Activated T-helper 1 cell treated with Interleukin-2 at 50 U/mL for 16 hours (primary cell): ENCODE data around the gene NRTN.
"Not testable (repeated sequence)": the region's sequence is repeated elsewhere in the genome, so short reads cannot be mapped to it uniquely, and the experiment has no call there.

Experiments
- DNase-seq: peaks from one replicate; pipeline ENCODE4 v3.0.0-alpha.2; 2020; ENCODE audit warnings: low read depth

Gene NRTN, protein sequence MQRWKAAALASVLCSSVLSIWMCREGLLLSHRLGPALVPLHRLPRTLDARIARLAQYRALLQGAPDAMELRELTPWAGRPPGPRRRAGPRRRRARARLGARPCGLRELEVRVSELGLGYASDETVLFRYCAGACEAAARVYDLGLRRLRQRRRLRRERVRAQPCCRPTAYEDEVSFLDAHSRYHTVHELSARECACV

DNA sequence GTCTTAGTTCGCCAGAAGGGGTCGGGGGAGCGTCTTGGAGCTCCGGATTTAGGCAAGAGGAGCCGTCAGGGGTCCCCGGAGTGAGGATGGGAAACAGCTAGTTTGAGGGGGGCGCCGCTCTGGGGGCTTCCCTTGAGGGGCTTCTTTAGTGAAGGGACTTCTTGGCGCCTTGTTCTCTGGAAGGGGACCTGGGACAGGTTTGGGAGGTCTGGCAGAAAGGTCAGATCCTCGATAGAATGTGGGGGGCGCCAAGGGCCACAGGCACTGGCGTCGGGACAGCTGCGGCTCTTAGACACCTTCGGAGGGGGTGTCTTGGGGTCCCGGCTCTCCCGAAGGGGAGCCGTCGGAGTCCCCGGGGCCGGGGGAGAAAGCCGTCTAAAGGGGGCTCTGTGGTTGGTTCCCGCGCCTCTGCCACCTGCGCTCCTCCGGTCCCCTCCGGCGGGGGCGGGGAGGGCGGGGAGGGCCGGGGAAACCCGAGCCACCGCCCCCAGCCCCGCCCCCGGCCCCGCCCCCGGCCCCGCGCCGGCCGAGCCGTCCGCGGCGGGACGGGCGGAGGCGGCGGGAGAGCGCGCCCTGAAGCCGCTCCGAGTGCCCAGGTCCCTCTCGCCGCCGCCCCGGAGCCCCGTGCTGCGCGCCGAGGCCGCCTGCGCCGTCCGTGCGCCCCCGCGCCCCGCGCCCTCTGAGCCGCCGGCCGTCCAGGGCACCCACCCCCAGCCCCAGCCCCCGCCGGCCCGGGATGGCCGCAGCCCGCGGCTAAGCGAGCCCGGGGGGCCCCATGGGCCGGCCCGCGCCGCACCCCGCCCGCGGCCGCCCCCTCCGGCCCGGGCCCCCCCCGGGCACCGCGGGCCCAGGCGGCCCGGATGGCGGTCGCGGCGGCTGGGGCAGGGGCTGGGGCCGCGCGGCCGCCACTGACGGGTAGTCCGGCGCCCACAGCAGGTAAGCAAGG is at the start of gene NRTN:
TSS of gene NRTN (plus strand) at position 552 of the 946 bp plus-strand sequence. CDS start 19,099 bp downstream, outside the sequence.
- peak; percentile 38 for DNase-seq

DNA sequence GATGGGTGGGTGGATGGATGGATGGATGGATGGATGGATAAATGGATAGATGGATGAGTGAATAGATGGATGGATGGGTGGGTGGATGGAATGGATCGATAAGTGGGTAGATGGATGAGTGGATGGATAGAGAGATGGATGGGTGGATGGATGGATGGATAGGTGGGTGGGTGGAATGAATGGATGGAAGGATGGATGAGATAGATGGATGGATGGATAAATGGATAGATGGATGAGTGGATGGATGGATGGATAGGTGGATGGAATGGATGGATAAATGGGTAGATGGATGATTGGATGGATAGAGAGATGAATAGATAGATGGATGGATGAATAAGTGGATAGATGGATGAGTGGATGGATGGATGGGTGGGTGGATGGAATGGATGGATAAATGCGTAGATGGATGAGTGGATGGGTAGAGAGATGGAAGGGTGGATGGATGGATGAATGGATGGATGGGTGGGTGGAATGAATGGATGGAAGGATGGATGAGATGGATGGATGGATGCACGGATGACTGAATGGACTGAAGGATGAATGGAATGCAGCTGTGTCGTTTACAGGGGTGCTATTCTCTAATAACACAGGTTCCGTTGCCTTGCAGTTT is 42.2 kb upstream of the NRTN start:
- DNase-seq = no peak

DNA sequence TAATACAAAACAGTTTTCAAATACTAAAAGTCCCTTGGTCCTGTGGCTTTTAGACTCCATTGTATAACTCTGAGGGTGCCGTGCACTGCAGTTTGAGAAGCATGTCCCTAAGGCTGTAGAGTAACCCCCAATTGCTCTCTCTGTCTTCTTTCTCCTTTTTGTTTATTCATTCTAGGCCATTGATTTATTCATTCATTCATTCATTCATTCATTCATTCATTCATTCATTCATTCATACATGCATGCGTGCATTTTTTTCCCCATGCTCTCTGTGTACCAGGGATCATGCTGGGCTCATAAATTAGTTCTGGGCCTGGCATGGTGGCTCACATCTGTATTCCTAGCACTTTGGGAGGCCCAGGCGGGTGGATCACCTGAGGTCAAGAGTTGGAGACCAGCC is 39.6 kb upstream of the NRTN start:
- no peak for DNase-seq

DNA sequence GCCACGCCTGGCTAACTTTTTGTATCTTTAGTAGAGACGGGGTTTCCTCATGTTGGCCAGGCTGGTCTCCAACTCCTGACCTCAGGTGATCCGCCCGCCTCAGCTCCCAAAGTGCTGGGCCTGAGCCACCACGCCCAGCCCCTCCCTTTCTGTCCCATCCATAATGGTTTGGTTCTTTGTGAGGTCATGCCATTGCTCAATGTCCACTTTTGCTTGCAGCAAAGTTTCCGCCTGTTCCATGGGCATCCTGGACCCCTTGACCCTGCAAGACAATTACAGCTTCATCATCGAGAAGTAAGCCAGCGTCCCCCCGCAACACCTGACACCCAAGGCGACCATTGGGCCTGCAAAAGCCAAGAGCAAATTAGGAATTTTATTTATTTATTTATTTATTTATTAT is 36.9 kb upstream of the NRTN start:
- no peak for DNase-seq

DNA sequence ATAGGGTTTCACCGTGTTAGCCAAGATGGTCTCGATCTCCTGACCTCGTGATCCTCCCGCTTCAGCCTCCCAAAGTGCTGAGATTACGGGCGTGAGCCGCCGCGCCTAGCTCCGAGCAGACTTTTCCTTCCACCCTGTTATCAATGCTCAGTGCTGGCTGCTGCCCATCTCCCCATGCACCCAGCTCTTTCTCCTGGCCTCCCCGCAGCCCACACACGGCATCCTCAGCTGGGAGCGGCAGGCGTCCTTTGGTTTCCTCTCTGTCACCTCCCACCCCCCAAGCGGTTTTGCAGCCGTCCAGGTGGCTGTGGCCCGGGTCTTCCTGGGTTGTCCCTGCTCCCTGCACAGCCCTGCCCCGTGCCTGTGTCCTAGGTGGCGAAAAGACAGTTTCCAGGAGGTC is 32.5 kb upstream of the NRTN start:
- no peak for DNase-seq

DNA sequence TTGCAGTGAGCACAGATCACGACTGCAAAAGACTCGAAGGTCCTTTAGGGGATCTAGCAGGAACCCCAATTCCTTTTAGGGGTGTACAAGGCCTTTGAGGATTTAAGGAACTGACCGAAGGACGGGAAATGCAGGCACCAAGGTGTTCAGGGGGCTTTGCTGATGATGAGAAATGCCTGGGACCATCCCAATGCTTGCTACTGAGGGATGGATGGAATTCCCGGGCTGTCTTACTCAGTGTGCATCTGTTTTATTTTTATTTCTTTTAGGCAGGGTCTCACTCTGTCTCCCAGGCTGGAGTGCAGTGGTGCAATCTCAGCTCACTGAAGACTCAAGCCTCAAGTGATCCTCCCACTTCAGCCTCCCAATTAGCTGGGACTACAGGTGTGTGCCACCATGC is 31.6 kb upstream of the NRTN start:
- no peak for DNase-seq

DNA sequence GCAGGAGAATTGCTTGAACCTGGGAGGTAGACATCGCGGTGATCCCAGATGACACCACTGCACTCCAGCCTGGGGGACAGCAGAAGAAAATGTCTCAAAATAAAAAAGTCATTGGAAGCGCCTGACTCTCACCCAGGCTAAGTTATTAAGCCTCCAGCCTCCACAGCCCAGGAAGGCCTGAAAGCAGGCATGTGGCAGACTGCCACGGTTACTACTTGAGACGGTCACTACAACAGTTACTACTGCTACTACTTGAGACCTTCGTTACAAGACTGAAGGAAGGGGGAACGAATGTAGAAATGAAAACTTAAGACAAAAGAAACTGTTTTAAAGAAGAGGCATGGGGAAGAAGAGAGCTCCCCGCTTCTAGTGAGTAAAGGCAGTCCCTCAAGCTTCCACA is 29.9 kb upstream of the NRTN start:
- no peak for DNase-seq

DNA sequence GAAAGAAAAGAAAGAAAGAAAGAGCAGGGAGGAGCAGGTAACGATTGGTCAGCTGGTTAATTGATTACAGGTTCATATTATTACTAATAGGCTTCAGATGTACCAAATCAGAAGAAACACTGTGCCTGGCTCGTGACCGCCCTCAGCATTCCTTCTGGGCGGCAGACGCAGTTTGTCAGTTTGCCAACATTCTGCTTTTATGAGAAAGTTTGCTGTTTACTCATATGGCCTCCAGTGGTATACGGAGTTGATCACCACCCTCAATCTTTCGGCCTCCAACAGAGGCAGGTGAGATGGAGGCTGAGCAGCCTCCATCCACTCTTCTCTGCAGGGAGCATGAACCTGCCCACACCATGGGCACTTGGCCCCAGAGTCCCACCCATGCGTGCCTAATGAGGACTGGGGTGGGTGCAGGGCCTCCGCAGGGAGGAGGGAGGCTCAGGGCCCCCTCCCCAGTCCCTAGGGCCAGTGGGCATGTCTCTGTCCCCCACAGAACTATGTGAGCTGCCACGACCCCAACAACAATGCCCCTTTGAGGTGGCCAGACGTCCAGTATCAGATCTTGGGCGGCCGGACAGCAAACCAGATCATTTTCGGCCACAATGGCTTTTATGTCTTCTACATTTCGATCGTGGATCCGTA is 29.1 kb upstream of the NRTN start:
- DNase-seq = no peak

DNA sequence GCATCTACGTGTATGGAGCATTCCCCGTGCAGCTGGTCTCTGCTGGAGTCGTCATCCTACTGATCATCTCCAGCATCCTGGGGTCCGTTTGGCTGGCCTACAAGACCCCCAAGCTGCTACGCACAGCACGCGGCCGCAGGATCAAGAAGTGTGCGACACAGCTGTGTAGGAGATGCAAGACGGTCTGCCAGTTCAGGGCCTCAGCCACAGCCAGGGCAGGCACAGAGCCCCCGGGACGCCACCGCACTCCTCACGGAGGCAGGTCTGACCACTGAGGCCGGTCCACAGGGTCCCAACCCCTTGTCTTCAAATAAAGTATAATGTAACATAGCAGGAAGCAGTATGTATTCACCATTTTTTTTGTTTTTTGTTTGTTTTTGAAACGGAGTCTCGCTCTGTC is 26.5 kb upstream of the NRTN start:
- DNase-seq = no peak

DNA sequence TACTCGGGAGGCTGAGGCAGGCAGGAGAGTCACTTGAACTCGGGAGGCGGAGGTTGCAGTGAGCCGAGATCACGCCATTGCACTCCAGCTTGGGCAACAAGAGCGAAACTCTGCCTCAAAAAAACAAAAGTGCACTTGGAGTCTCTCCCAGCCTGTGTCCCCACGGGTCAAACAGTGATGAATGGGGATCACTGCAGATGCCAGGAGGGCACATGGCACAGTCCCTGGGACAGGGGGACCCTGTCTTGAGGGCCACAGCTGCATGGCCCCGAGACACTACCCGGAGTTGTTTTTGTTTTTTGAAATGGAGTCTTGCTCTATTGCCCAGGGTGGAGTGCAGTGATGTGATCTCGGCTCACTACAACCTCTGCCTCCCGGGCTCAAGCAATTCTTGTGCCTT is 24.0 kb upstream of the NRTN start:
- not testable (repeated sequence) for DNase-seq

DNA sequence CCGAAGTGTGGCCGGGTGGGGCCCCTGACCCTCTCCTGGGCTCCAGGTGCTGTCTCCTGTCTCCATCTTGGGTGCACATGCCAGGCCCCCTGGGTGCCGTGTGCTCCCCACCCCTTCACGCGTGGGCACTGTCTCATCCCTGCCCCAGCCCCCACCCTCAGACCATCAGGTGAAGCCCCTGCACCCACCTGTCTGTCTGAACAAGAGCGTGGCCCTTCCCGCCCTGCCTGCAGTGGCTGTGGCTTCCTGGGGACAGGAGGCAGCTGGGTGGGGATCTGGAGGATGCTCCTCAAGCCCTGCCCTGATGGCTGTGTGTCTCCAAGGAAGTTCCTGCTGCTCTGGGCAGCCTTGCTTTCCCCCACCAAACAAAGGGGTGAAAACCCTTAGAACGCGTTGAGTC is 22.5 kb upstream of the NRTN start:
- DNase-seq = no peak

DNA sequence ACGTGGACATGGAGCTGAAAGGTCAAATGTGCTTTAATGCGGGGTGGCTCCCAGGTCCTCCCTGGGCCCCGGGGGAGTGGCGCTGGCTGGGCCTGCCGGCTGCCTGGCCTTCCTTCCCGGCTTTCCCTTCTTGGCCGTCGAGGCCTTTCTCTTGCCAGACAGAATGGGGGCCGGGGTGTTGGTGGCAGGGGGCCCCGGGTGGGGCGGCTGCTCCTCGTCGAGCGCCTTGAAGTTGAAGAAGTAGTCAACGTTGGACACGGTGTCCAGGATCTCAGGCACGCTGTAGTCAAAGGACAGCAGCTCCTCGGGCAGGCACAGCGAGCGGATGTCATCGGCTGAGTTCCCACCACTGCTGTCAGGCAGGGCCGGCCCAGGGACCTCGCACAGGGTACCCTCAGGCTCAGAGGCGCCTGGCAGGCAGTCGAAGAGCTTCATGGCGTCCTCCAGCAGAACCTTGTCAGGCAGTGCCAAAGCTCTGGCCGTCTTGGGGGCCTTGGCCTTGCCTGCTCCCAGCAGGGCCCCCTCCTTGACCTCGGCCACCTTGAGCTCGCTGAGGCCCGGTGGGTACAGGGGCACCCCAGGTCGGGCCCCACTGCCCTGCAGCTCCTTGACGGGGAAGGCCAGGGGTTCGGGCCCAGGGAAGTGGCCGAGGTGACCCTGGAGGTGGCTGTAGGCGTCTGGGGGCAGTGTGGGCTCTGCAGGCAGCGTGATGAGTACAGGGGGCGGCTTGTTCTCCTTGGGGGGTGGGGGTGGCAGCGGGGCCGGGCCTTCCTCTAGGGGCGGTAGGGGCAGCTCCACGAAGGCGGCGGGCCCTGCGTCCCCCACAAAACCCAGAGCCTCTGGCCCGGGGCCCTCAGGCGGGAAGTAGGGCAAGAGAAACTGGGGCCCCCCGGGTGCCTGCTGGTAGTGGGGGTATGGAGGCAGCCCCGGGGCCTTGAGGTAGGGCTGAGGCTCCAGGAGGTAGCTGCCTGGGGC is 21.6 kb upstream of the NRTN start:
- no peak for DNase-seq

DNA sequence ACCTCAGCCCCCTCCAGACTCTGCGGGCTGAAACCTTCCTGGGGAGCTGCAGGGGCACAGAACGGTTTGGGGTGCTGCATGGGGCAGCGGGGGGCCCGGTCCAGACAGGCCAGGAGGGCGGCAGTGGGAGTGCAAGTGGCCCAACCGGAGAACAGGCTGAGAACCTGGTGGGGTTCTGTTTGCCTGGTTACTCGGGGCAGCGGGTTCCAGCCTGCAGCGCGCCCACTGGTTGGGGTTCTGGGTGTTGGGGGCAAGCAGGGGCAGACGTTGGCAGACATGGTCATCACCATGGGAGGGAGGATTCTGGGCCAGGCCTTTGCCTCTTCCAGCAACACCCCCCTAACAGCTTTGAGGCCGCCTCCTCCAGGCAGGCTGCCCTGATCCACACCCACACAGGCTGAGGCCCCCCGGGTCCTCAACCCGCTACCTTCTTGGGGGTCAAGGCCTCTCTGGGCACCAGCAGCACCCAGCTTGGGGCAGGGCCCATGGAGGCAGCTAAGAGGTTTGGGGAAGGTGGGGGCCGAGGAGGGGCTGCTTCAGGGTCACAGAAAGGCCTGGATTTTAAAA is 20.2 kb upstream of the NRTN start, which contains the start of gene PRR22:
TSS of gene PRR22 (minus strand) at position 166 of the 567 bp plus-strand sequence. CDS start at position 80, 86 bp downstream.
- DNase-seq = no peak

DNA sequence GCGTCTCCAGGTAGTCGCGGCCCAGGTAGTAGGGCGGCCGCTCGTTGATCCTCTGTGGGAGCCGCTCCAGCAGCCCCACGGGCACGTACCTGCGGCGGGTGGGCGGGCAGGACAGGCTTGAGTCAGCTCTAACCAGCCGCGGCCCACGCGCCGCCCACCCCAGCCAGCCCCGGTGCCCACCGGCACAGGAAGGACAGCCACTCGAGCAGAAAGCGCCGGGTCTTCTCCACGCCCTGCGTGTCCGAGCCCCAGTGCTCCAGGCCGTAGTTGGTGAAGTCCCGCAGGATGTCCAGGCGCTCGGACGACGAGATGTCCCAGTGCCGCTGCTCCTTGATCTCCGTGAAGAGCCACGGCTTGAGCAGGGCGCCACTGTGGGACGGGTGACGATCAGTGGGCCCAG is 19.4 kb upstream of the NRTN start:
- DNase-seq = no peak

DNA sequence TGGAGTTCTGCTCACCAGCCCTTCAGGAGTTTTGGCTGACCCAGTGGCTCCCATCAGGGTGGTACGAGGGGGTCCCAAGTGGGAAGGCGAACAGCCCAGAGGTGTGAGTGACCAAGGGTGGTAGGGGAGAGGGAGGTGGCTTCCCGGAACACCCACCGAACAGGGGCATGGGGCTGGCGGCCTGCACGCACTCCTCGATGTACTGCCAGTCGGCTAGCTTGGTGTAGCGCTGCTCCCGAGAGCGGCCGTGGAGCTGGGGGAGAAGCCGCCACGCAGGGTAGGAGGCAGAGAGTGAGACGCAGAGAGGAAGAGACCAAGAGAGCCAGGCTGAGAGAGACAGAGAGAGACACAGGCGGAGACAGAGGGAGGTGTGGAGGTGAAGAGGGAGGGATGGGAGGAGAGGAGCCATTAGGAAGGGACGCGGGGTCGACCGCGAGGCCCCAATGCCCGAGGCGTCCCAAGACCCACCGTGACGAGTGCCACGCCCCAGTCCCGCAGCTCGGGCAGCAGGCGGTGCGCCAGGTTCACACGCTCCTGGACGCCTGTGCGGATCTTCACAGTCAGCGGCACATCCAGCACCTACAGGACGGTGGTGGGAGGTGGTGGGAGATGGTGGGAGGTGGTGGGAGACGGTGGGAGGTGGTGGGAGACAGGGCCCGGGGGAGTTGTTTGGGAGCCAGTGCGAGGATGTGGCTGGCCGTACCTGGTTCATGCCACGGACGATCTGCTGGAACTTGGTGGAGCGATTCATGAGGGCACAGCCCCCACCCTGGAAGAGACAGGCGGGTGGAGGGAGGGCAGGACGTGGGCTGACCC is 18.1 kb upstream of the NRTN start:
- no peak for DNase-seq

DNA sequence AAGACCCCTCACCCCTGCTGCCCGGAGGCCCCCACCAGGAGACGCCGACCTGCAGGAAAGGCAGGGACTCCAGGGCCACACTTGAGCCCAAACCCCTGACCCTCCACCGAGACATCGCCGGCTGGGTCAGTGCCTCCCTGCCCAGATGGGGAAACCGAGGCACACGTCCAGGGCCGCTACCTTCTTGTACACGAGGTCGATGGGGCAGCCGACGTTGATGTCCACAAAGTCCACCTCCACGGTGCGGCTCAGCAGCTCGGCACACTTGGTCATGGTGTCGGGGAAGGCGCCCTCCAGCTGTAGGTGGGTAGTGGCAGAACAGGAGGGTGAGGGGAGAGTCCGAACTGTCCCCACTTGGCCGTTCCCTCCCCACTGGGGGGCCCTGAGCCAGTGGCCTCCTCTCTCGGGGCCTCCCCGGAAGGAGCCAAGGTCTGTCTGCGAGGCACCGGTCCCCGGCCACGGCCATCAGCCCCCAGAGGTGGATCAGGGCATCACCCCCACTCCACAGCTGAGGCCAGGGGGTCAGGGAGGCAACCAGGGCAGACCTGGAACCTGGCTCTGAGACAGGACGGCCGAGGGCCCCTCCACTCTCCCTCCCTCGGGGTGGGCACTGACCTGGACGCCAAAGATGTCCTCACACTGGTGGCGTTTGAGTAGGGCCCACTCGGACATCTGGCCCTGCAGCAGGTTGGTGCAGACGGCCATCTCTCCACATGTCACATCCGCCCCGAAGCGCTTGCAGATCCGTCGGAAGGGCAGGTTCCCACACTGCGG is 17.3 kb upstream of the NRTN start:
- DNase-seq = no peak

DNA sequence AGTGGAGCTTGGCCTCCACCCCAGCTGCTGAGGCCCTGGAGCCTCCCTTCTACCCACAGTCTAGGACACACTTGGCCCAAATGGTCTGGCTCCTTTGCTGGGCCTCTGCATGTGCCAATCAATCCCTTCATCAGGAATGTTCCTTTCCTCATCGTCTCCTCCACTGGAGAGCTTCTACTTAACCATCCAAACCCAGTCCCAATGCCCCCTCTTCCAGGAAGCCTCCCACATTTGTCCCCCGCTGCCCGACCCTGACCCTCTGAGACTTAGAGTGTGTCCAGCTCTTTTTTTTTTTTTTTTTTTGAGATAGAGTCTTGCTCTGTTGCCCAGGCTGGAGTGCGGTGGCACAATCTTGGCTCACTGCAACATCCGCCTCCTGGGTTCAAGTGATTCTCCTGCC is 16.4 kb upstream of the NRTN start:
- DNase-seq = no peak

DNA sequence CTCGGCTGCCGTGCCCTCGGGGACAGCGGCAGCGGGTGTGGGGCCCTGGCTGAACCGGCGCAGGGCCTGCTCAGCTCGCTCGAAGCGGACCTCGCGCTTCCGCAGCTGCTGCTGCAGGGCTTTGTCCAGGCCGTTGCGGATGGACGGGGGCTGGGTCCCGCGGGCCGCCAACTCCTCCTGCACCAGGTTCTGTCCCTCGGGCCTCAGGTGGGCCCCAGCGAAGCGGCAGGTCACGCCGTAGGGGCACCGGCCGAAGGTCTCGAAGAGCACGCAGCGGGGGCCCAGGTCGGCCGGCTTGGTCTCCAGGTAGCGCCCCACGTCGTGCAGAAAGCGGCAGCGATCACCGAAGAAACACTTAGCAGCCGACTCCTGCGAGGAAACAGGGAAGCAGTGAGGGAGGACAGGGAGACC is 15.5 kb upstream of the NRTN start:
- DNase-seq = no peak

DNA sequence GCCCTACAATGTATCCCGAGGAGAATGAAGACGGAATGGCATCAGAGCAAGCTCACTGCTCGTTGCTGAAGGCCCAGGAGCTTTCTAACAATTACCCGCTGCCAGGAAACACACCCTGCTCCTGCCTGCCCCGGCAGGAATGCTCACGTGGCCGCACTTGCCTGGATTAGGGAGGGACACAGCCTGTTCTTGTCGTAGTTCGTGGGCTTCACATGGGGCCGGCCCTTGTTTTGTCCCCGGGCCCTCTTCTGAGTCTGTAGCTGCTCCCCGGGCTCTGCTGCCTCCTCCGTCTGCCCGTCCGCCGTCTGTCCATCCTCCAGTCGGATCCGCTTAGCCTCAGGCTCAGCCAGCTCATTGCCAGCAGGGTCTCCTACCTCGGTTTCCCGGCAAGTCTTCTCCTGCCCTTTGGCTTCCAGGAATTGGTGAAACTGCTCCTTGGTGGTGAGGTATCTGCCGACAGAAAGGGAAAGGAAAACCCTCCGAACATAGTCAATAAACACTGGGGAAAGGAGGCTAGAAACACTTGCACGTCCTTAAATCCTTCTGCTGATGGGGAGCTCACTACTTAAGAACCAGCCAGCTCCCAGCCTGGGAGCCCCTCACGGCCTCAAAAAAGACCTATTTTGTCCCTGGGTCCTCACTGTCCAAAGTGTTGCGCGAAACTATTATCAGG is 14.8 kb upstream of the NRTN start:
- no peak for DNase-seq
